ENCODE data around the gene TNFAIP8L3. TPM values are rescaled to one million over a fixed set of nuclear protein-coding genes. Genes with fewer than 3 reads are reported as not detected.
"Not testable (repeated sequence)": the region's sequence is repeated elsewhere in the genome, so short reads cannot be mapped to it uniquely, and the experiment has no call there.

The TNFAIP8L3 gene
- total RNA-seq, 2 donors from 2014 or later: 0.87 to 3.5 TPM

DNA sequence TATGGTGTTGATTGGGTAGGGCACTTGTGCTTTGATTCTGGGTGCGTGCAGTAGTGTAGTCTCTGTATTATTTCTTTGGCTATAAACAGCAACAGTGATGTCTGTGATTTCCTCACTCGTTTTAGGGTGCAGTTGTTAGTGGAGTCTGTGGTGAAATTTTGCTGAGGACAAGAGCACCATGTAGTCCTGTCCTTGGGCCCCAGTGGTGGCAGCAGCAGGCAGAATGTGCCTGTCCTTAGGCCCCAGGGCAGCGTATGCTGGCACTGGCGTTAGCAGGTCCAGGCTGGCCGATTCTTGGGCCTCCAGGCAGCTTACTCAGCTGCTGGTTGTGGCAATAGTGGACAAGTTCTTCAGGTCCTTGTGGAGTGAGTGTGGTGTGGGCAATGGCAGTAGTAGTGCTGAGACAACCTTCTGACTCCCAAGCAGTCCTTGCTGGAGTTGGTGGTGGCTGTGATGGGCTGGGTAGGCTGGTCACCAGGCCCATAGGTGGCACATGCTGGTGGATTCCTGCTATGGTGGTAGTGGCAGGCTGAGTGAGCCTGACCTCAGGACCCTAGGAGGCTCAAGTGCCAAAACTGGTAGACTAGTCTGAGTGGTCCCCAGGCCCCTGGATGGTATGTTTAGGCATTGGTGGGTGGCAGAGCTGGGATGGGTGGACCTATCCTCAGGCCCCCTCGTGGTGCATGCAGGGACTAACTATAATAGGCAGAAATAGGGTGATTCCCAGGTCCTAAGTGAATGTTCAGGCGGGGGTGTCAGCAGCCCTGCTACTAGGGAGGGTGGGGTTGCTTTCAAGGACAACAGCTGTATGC lies 56.3 kb downstream of the TNFAIP8L3 start:
- H3K4me3 ChIP-seq: no peak overlapping the region
- no peaks in the 10 kb centered on the region for H3K4me1 ChIP-seq (replicated peaks)
- no peak overlapping the region for H3K27ac ChIP-seq
- H3K9me3 ChIP-seq: no peaks in the 10 kb centered on the region
- H3K27me3 ChIP-seq (replicated peaks; ENCODE audit: insufficient read depth): no peaks in the 10 kb centered on the region
- intact Hi-C loops (cut with DNase I): no loop called here
- WGBS: 85% methylated on average over 7 of the region's 7 CpGs
- H3K36me3 ChIP-seq: no peaks in the 10 kb centered on the region
- no peak for DNase-seq (ENCODE audit: low spot score)
- TF ChIP-seq POLR2A (IDR thresholded peaks at IDR 0.05): no peak
- no peak for TF ChIP-seq POLR2AphosphoS5 (IDR thresholded peaks at IDR 0.05)
- TF ChIP-seq, protein P1, sequence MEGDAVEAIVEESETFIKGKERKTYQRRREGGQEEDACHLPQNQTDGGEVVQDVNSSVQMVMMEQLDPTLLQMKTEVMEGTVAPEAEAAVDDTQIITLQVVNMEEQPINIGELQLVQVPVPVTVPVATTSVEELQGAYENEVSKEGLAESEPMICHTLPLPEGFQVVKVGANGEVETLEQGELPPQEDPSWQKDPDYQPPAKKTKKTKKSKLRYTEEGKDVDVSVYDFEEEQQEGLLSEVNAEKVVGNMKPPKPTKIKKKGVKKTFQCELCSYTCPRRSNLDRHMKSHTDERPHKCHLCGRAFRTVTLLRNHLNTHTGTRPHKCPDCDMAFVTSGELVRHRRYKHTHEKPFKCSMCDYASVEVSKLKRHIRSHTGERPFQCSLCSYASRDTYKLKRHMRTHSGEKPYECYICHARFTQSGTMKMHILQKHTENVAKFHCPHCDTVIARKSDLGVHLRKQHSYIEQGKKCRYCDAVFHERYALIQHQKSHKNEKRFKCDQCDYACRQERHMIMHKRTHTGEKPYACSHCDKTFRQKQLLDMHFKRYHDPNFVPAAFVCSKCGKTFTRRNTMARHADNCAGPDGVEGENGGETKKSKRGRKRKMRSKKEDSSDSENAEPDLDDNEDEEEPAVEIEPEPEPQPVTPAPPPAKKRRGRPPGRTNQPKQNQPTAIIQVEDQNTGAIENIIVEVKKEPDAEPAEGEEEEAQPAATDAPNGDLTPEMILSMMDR (IDR thresholded peaks at IDR 0.05): no peak

DNA sequence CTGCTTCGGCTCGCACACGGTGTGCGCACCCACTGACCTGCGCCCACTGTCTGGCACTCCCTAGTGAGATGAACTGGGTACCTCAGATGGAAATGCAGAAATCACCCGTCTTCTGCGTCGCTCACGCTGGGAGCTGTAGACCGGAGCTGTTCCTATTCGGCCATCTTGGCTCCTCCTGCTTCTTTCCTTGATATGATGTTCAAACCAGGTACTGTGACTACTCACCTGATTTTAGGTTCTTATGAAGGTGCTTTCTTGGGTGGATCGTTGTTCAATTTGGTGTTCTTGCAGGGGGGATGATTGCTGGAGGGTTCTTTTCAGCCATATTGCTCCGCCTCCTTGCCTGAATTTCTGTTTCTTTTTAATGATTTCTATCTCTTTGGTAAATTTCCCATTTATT lies 57.2 kb downstream of the TNFAIP8L3 start:
- 97% methylated on average over 13 of the region's 13 CpGs for WGBS
- intact Hi-C loops (cut with DNase I); H3K9me3 ChIP-seq; H3K4me3 ChIP-seq; H3K4me1 ChIP-seq (replicated peaks); H3K27me3 ChIP-seq (replicated peaks; ENCODE audit: insufficient read depth); DNase-seq (ENCODE audit: low spot score); H3K36me3 ChIP-seq; H3K27ac ChIP-seq: not testable (repeated sequence)

DNA sequence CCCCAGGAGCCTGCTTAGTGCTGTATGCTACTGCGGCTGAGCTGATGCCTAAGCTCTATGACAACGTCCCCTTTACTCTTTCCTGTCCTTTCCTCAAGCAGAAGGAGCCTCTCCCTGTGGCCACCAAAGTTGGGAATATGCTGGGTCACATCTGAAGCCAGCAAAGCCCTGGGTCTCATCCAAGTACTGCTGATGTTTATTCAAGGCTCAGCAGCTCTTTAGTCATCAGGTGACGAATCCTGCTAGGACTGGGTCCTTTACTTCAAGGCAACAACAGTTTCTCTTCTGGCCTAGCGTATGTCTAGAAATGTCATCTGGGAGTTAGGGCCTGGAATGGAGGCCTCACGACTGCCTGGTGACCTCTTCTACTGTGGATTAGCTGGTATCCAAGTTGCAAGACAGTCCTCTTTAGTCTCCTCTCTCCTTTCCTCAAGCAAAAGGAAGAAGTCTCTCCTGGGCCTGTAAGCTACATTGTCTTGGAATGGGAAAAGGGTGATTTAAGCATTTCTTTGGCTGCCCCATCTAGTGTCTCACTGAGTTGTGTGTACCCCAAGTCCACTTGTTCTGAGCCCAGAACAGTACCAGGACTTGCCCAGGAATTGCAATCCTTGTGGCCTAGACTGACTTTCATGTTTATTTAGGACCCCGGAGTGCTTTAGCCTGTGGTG lies 63.9 kb downstream of the TNFAIP8L3 start:
- TF ChIP-seq POLR2AphosphoS5 (IDR thresholded peaks at IDR 0.05): peak; percentile 75
- TF ChIP-seq, protein P1 (IDR thresholded peaks at IDR 0.05): no peak
- peak; percentile 66 for DNase-seq (ENCODE audit: low spot score)
- Histone ChIP-seq H3K4me1 (replicated peaks) (no peaks in the 10 kb centered on the region), H3K4me3 (no peak overlapping the region), H3K9me3 (no peaks in the 10 kb centered on the region), H3K27me3 (replicated peaks; ENCODE audit: insufficient read depth) (no peaks in the 10 kb centered on the region), H3K27ac (no peak overlapping the region), H3K36me3 (no peaks in the 10 kb centered on the region)
- 64% methylated on average over 6 of the region's 6 CpGs for WGBS
- intact Hi-C loops (cut with DNase I): no loop called here

DNA sequence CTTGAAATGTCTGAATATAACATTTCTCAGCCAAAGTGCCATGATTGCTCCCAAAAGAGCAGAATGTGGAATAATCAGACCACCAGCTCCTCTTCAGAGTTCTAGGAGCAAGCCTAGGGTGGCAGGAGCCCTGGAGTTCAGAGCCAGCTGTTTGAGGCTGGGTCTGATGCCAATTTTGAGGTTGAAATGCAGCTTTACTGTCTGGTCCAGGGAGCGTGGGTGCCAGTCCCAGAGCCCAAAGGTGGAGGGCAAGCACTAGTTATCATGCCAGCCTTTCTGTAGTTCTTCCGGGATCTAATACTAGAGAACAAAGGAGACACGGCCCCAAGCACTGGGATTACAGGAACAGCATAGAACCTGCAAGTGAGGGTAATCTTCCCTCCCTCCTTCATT lies 69.3 kb downstream of the TNFAIP8L3 start:
- intact Hi-C loops (cut with DNase I): no loop called here
- no peak overlapping the region for H3K27ac ChIP-seq
- H3K4me1 ChIP-seq (replicated peaks): no peaks in the 10 kb centered on the region
- no peaks in the 10 kb centered on the region for H3K27me3 ChIP-seq (replicated peaks; ENCODE audit: insufficient read depth)
- no peaks in the 10 kb centered on the region for H3K36me3 ChIP-seq
- WGBS: 59% methylated on average over 3 of the region's 3 CpGs
- TF ChIP-seq POLR2A (IDR thresholded peaks at IDR 0.05) (no peak), POLR2AphosphoS5 (IDR thresholded peaks at IDR 0.05) (no peak)
- TF ChIP-seq, protein P1 (IDR thresholded peaks at IDR 0.05): no peak
- no peak for DNase-seq (ENCODE audit: low spot score)
- H3K9me3 ChIP-seq: no peaks in the 10 kb centered on the region
- no peak overlapping the region for H3K4me3 ChIP-seq

DNA sequence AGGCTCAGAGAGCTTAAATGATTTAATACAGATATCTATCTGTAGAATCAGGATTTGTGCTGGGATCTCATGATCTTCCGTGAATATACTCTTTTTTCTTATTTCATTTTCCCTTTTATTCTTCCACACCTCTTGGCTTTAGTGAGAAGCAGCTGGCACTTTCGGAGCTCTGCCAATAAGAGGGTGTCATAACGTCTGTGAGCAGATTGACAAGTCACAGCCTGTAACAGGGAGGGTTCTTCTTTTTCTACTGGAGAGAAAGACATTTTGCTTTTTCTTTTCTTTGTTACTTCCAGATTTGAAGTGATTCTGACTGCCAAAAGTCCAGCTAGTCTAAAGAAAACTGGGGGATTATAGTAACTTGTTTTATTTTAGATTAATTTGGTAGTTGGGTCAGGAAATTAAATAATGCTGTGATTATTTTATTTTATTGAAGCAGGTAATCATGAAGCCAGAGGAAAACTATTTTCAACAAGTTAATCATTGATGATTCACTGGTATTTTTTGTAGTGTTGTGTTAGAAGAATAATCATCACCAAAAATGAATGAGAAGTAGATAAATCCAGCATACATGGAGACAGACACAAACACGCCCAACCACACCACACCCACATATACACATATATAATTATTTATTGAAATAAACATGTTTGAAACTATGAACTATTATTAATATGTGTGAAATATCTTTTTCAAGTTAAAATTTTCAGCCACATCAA lies 69.8 kb downstream of the TNFAIP8L3 start:
- Histone ChIP-seq H3K36me3 (no peaks in the 10 kb centered on the region), H3K4me1 (replicated peaks) (no peaks in the 10 kb centered on the region), H3K4me3 (no peak overlapping the region), H3K9me3 (no peaks in the 10 kb centered on the region), H3K27ac (no peak overlapping the region), H3K27me3 (replicated peaks; ENCODE audit: insufficient read depth) (no peaks in the 10 kb centered on the region)
- intact Hi-C loops (cut with DNase I): no loop called here
- 39% methylated on average over 4 of the region's 4 CpGs for WGBS
- DNase-seq (ENCODE audit: low spot score): peak; percentile 24
- TF ChIP-seq POLR2A (IDR thresholded peaks at IDR 0.05) (no peak), POLR2AphosphoS5 (IDR thresholded peaks at IDR 0.05) (no peak)
- TF ChIP-seq, protein P1 (IDR thresholded peaks at IDR 0.05): no peak
